Esophagus squamous epithelium (tissue), 5 donors: ENCODE data around the gene UGT1A10. TPM values are rescaled to one million over a fixed set of nuclear protein-coding genes. Genes with fewer than 3 reads are reported as not detected.
A peak's percentile ranks its signal among the peaks of the same experiment; 100 is the strongest.
"Not testable (repeated sequence)": the region's sequence is repeated elsewhere in the genome, so short reads cannot be mapped to it uniquely, and the experiment has no call there.

Source experiments
- DNase-seq: peaks from one replicate; lab custom pipeline; 2025; lab: John Stamatoyannopoulos, UW
- H3K27ac ChIP-seq, 4 donors: fragments of 200-600 bp; sonication (generic); one replicate each; pipeline ENCODE4 v1.5.1; 2016 to 2019; ENCODE audit warnings: mild to moderate bottlenecking in 1 of 4
- H3K27me3 ChIP-seq, 4 donors: fragments of 200-600 bp; sonication (generic); 1 replicate in 3 of 4; 2 replicates in 1 of 4; pipeline versions ENCODE4 v1.5.1 to v1.6.0; 2017 to 2021; ENCODE audit warnings: antibody characterized with exemption in 1 of 4
- H3K36me3 ChIP-seq, 3 donors: fragments of 200-600 bp; sonication (generic); one replicate each; pipeline ENCODE4 v1.5.1; 2016 to 2019
- H3K4me1 ChIP-seq, 3 donors: fragments of 200-600 bp; sonication (generic); one replicate each; pipeline ENCODE4 v1.5.1; 2017 to 2019
- H3K4me3 ChIP-seq, 4 donors: fragments of 200-600 bp; sonication (generic); 1 replicate in 3 of 4; 2 replicates in 1 of 4; pipeline ENCODE4 v1.5.1; 2016 to 2019; ENCODE audit warnings: mild to moderate bottlenecking in 2 of 4, moderate library complexity in 1 of 4
- H3K9me3 ChIP-seq, 3 donors: fragments of 200-600 bp; sonication (generic); one replicate each; pipeline ENCODE4 v1.5.1; 2016 to 2019
- CTCF ChIP-seq, 6 experiments: fragments of 450-650 bp in 4 of 6; fragments of 200-600 bp in 2 of 6; sonication (generic) in 2 of 6; IDR thresholded peaks; one replicate each; pipeline ENCODE4 v1.5.1; 2016 to 2019; ENCODE audit warnings: antibody characterized with exemption in 6 of 6, mild to moderate bottlenecking in 4 of 6, moderate library complexity in 4 of 6
- POLR2A ChIP-seq, 4 donors: fragments of 450-650 bp; IDR thresholded peaks; one replicate each; pipeline ENCODE4 v1.6.1; 2017; ENCODE audit warnings: antibody characterized with exemption in 4 of 4, mild to moderate bottlenecking in 4 of 4, moderate library complexity in 3 of 4
- WGBS, 2 donors: methylation state at CpG; one replicate each; pipeline ENCODE4 v1.1.5; 2018; 5-methylcytosine and 5-hydroxymethylcytosine counted together
- intact Hi-C: fragments of 100-400 bp; cut with DNase I; formaldehyde crosslinking; loops from one replicate; pipeline ENCODE4 v1.15.0; 2022
- total RNA-seq, 4 donors: library from RNA; depleted of rRNA; stranded (reverse); fragments of >200 nt; gene quantifications; one replicate each; pipeline ENCODE4 v1.1.0, GENCODE V29; 2016
- donor health status: DM: yes; HTN: yes; CAD: no.

Gene UGT1A10
- total RNA-seq, 4 donors from 2014 or later = 12.4 to 45.0 (median 23.9) TPM

- Histone ChIP-seq H3K36me3 (no peaks in the 10 kb centered on the region), H3K27ac (no peak overlapping the region), H3K4me3 (no peak overlapping the region), H3K27me3 (no peaks in the 10 kb centered on the region), H3K4me1 (no peaks in the 10 kb centered on the region), H3K9me3 (no peaks in the 10 kb centered on the region)
- intact Hi-C loops = no loop called here
- DNase-seq = no peak
- TF ChIP-seq CTCF (IDR thresholded peaks at IDR 0.05) (no peak), POLR2A (IDR thresholded peaks at IDR 0.05) (no peak)
- WGBS, 2 donors = 84% methylated on average over 4 of the region's 4 CpGs
Observed at GRCh38 chr2:233620204-233620603, 16.0 kb upstream of the UGT1A10 start.

GRCh38 chr2:233621863-233622262 lies 14.4 kb upstream of the UGT1A10 start:
- H3K4me1 ChIP-seq, H3K36me3 ChIP-seq, H3K27ac ChIP-seq, H3K9me3 ChIP-seq, DNase-seq, H3K4me3 ChIP-seq, H3K27me3 ChIP-seq, intact Hi-C loops: not testable (repeated sequence)
- WGBS, 2 donors = 87 to 95% methylated on average over 5 of the region's 5 CpGs

GRCh38 chr2:233627331-233628025 lies 8.8 kb upstream of the UGT1A10 start:
- intact Hi-C loops = no loop called here

GRCh38 chr2:233638836-233639235 lies 2.6 kb downstream of the UGT1A10 start:
- Histone ChIP-seq H3K27me3 (no peaks in the 10 kb centered on the region), H3K27ac (peak overlapping the region in 2 of 4 donors; percentile 17 to 20), H3K9me3 (peaks cover 0 to 4% (median 0%) of the 10 kb centered on the region in 3 donors), H3K36me3 (no peaks in the 10 kb centered on the region), H3K4me1 (peaks cover 0 to 9% (median 3%) of the 10 kb centered on the region in 3 donors), H3K4me3 (peak overlapping the region in 2 of 4 donors; percentile 3 to 15)
- WGBS, 2 donors = 38% methylated on average over 5 of the region's 5 CpGs
- TF ChIP-seq POLR2A (IDR thresholded peaks at IDR 0.05) = no peak
- TF ChIP-seq CTCF (IDR thresholded peaks at IDR 0.05) = peak in 2 of 6 experiments; percentile 17 to 28
- intact Hi-C loops = no loop called here
- no peak for DNase-seq

More at GRCh38 chr2:233627331-233628025, 8.8 kb upstream of the UGT1A10 start:
- no peak overlapping the region for H3K27ac ChIP-seq
- H3K36me3 ChIP-seq = no peaks in the 10 kb centered on the region
- no peaks in the 10 kb centered on the region for H3K27me3 ChIP-seq
- H3K4me3 ChIP-seq = no peak overlapping the region
- DNase-seq = no peak
- TF ChIP-seq POLR2A (IDR thresholded peaks at IDR 0.05) (no peak), CTCF (IDR thresholded peaks at IDR 0.05) (no peak)
- 52 to 58% methylated on average over 5 of the region's 5 CpGs for WGBS, 2 donors
- H3K9me3 ChIP-seq = peaks cover 0 to 14% (median 0%) of the 10 kb centered on the region in 3 donors
- H3K4me1 ChIP-seq = no peaks in the 10 kb centered on the region

- intact Hi-C loops = loop anchor here (10.0 kb wide), 1 partner anchor 165 kb away; no protein-coding TSS in a partner anchor
- Histone ChIP-seq H3K36me3 (no peaks in the 10 kb centered on the region), H3K27ac (no peak overlapping the region), H3K4me1 (peaks cover 0 to 9% (median 3%) of the 10 kb centered on the region in 3 donors), H3K27me3 (no peaks in the 10 kb centered on the region), H3K4me3 (no peak overlapping the region), H3K9me3 (peaks cover 0 to 4% (median 0%) of the 10 kb centered on the region in 3 donors)
- TF ChIP-seq CTCF (IDR thresholded peaks at IDR 0.05) = no peak
- TF ChIP-seq POLR2A (IDR thresholded peaks at IDR 0.05) = no peak
- DNase-seq = no peak
Observed at GRCh38 chr2:233639860-233640259, 3.6 kb downstream of the UGT1A10 start.
